Adrenal gland (tissue), 12 donors: ENCODE data around the gene FAM120C. TPM values are rescaled to one million over a fixed set of nuclear protein-coding genes. Genes with fewer than 3 reads are reported as not detected.

Experiments
- DNase-seq, 7 donors: peaks; one replicate each; pipeline ENCODE4 v3.0.0-alpha.2; 2019 to 2020
- H3K27ac ChIP-seq, 5 donors: fragments of 200-600 bp; sonication (generic) in 4 of 5; 1 replicate in 3 of 5; 2 replicates in 2 of 5; pipeline versions ENCODE4 v1.5.1 to v1.8.0; 2016 to 2020; ENCODE audit warnings: mild to moderate bottlenecking in 1 of 5
- H3K27me3 ChIP-seq: fragments of 200-600 bp; 2 replicates; pipeline ENCODE4 v1.8.0; 2021
- H3K36me3 ChIP-seq, 2 donors: fragments of 200-600 bp; replicated peaks in 1 of 2; 1 replicate in 1 of 2; 2 replicates in 1 of 2; pipeline versions ENCODE4 v1.5.1 to v1.8.0; 2018 to 2022
- H3K4me1 ChIP-seq, 2 donors: fragments of 200-600 bp; replicated peaks in 1 of 2; 1 replicate in 1 of 2; 2 replicates in 1 of 2; pipeline versions ENCODE4 v1.5.1 to v1.8.0; 2018 to 2021
- H3K4me3 ChIP-seq, 4 donors: fragments of 200-600 bp; sonication (generic) in 3 of 4; one replicate each; pipeline ENCODE4 v1.5.1; 2016 to 2018
- H3K9me3 ChIP-seq, 3 donors: fragments of 200-600 bp; sonication (generic) in 1 of 3; replicated peaks in 1 of 3; 1 replicate in 2 of 3; 2 replicates in 1 of 3; pipeline versions ENCODE4 v1.5.1 to v1.8.0; 2016 to 2021
- POLR2A ChIP-seq, 2 donors: fragments of 450-650 bp; IDR thresholded peaks; one replicate each; pipeline ENCODE4 v1.6.1; 2017; ENCODE audit warnings: antibody characterized with exemption in 2 of 2, mild to moderate bottlenecking in 2 of 2, moderate library complexity in 1 of 2
- WGBS, 4 donors: extraction: QIAGEN DNeasy Blood & Tissue Kit in 2 of 4; methylation state at CpG; one replicate each; pipeline versions ENCODE4 v1.1.5 to v1.1.7; 2013 to 2017; 5-methylcytosine and 5-hydroxymethylcytosine counted together
- intact Hi-C, 2 donors: fragments of 100-400 bp; cut with DNase I; formaldehyde crosslinking; loops; one replicate each; pipeline versions ENCODE4 v1.14.1 to v1.15.0; 2022 to 2023
- polyA plus RNA-seq, 3 donors: library from polyadenylated mRNA; stranded (reverse); fragments of 200-250 nt in 2 of 3; fragments of 350-450 nt in 1 of 3; fragmentation: Illumina TruSeq in 1 of 3; extraction: RNeasy Lipid Tissue Mini Kit (QIAGEN cat#74804) in 1 of 3; gene quantifications; one replicate each; pipeline ENCODE4 v1.2.3, GENCODE V29; 2013 to 2014
- total RNA-seq, 9 donors: library from RNA; depleted of rRNA in 4 of 9; stranded (reverse); fragments of >200 nt in 4 of 9; fragments of 120-200 nt in 1 of 9; fragmentation: NEBNext Ultra II Directional in 1 of 9; extraction: Animal tissue kit (Norgen Biotek cat#: 25700) in 1 of 9; gene quantifications; one replicate each; pipeline versions ENCODE4 v1.1.0 to v1.2.4, GENCODE V29; 2013 to 2023
- TF ChIP-seq, protein P1 (sequence below), 6 experiments: fragments of 450-650 bp in 4 of 6; fragments of 200-600 bp in 2 of 6; sonication (generic) in 1 of 6; IDR thresholded peaks; 1 replicate in 5 of 6; 2 replicates in 1 of 6; pipeline versions ENCODE4 v1.5.1 to v1.8.0; 2016 to 2021; ENCODE audit warnings: antibody characterized with exemption in 6 of 6, mild to moderate bottlenecking in 2 of 6, moderate library complexity in 1 of 6
- donor health status: healthy with polysubstance abuse.
- donor health status: Bipolar disorder and iron deficiency.
- donor health status: DM: yes; HTN: yes; CAD: no.
- donor health status: DM: no; HTN: no; CAD: no.
- donor health status: DM: no; HTN: no; CAD: no.
- donor health status: DM: yes; HTN: yes; CAD: no.

FAM120C gene
- total and polyA plus RNA-seq, 12 donors = 6.3 to 18.8 (median 12.3) TPM

DNA sequence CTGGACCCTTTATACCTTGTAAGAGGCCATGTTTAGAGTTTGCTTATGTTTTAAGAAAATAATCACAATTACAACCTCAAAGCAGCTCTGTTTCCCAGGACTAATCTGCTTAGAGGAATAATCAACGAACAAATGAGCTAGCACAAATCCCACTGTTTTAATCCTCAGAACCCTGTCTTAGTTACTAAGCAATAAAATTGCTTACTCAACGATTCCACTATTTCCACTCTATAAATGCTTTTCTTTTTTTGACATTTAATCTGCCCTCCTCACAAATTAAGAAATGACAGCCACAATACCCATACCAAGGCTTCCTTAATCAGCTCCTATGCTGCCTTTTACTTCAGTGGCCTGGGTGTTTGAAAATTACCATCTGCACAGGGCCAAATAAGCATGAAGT is 48.8 kb downstream of the FAM120C start:
- DNase-seq = no peak
- intact Hi-C loops = no loop called here
- WGBS, 4 donors = 60 to 91% (median 80%) methylated on average over 2 of the region's 2 CpGs
- no peaks in the 10 kb centered on the region for H3K36me3 ChIP-seq
- no peak overlapping the region for H3K27ac ChIP-seq
- H3K4me3 ChIP-seq = no peak overlapping the region
- no peak for TF ChIP-seq POLR2A (IDR thresholded peaks at IDR 0.05)
- TF ChIP-seq, protein P1, sequence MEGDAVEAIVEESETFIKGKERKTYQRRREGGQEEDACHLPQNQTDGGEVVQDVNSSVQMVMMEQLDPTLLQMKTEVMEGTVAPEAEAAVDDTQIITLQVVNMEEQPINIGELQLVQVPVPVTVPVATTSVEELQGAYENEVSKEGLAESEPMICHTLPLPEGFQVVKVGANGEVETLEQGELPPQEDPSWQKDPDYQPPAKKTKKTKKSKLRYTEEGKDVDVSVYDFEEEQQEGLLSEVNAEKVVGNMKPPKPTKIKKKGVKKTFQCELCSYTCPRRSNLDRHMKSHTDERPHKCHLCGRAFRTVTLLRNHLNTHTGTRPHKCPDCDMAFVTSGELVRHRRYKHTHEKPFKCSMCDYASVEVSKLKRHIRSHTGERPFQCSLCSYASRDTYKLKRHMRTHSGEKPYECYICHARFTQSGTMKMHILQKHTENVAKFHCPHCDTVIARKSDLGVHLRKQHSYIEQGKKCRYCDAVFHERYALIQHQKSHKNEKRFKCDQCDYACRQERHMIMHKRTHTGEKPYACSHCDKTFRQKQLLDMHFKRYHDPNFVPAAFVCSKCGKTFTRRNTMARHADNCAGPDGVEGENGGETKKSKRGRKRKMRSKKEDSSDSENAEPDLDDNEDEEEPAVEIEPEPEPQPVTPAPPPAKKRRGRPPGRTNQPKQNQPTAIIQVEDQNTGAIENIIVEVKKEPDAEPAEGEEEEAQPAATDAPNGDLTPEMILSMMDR (IDR thresholded peaks at IDR 0.05) = no peak
- no peaks in the 10 kb centered on the region for H3K9me3 ChIP-seq
- no peaks in the 10 kb centered on the region for H3K4me1 ChIP-seq
- H3K27me3 ChIP-seq = no peaks in the 10 kb centered on the region

DNA sequence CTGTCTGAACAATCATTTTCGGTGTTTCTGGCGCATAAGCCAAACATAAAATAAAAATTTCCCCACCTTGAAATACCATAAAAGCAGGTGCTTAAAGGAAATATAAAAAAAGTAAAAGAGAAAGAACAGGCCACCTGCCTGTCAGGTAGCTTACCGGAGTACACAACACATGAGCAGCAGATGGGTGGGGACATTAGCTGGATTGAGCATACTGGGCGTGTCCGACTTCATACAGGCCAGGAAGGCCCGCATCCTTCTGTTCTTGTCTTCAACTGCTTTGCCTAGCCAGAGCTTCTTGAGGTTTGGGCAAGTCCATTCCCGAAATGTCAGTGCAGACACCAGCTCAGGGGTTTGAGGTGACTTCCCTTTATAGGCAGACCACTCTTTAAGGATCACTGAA is 66.7 kb downstream of the FAM120C start:
- Histone ChIP-seq H3K36me3 (no peaks in the 10 kb centered on the region), H3K4me3 (no peak overlapping the region), H3K4me1 (no peaks in the 10 kb centered on the region), H3K27me3 (no peaks in the 10 kb centered on the region), H3K27ac (no peak overlapping the region), H3K9me3 (no peaks in the 10 kb centered on the region)
- DNase-seq = no peak
- TF ChIP-seq, protein P1 (IDR thresholded peaks at IDR 0.05) = no peak
- TF ChIP-seq POLR2A (IDR thresholded peaks at IDR 0.05) = no peak
- WGBS, 4 donors = 76 to 98% (median 90%) methylated on average over 7 of the region's 7 CpGs
- intact Hi-C loops = no loop called here

DNA sequence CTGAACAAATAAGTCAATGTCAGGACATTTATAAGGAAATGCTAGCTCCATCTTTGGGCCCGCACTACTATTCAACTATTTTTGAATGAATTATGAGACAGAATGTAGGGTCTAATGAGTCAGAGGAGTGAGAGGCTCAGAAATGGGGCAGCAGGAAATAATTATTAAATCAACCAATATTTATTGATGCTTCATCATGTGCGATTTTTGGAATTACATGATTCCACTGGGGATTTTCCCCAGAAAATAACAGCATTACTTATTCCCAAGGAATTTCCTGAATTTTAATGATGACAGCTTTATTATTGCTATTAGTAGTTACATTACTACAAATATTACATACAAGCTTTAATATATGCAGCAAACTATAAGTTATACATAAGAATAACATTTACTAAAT is 89.5 kb downstream of the FAM120C start:
- H3K4me3 ChIP-seq = no peak overlapping the region
- DNase-seq = no peak
- WGBS, 4 donors = 66 to 76% (median 74%) methylated on average over 2 of the region's 2 CpGs
- H3K27me3 ChIP-seq = no peaks in the 10 kb centered on the region
- H3K27ac ChIP-seq = no peak overlapping the region
- no peaks in the 10 kb centered on the region for H3K4me1 ChIP-seq
- TF ChIP-seq, protein P1 (IDR thresholded peaks at IDR 0.05) = no peak
- no peak for TF ChIP-seq POLR2A (IDR thresholded peaks at IDR 0.05)
- H3K36me3 ChIP-seq = peaks cover 0 to 5% of the 10 kb centered on the region in 2 donors
- H3K9me3 ChIP-seq = no peaks in the 10 kb centered on the region
- intact Hi-C loops = no loop called here

DNA sequence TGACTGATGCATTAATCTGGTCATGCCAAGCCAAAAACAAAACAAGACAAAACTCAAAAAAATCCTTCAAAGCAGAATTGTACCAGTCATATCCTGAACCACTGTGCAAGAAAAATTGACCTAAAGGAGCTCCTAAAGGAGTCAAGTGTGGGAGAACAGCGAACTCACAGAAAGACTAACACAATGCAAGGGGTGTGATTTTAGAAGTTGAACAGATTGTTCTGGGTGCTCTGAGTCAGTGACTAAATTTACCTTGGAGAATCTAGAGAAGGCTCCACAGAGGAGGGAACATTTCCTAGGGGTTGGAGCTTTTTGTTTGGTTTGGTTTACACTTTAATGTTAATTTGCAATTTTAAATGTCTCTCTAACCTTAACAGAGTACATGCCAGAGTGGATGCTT is 89.9 kb downstream of the FAM120C start:
- Histone ChIP-seq H3K36me3 (peaks cover 0 to 5% of the 10 kb centered on the region in 2 donors), H3K27me3 (no peaks in the 10 kb centered on the region), H3K27ac (no peak overlapping the region), H3K9me3 (no peaks in the 10 kb centered on the region), H3K4me1 (no peaks in the 10 kb centered on the region), H3K4me3 (no peak overlapping the region)
- TF ChIP-seq, protein P1 (IDR thresholded peaks at IDR 0.05) = no peak
- no peak for TF ChIP-seq POLR2A (IDR thresholded peaks at IDR 0.05)
- no peak for DNase-seq
- WGBS, 4 donors = 52 to 86% (median 79%) methylated on average over 1 of the region's 1 CpG
- intact Hi-C loops = no loop called here
